Esophagus muscularis mucosa (tissue), 3 donors: ENCODE results near the gene ZNF407.

Source experiments
- POLR2A ChIP-seq: fragments of 450-650 bp; IDR thresholded peaks from one replicate; pipeline ENCODE4 v1.6.1; 2017; ENCODE audit warnings: antibody characterized with exemption, moderate library complexity, mild to moderate bottlenecking, low read depth
- TF ChIP-seq, protein P1 (sequence below), 3 experiments: fragments of 200-600 bp in 2 of 3; fragments of 450-650 bp in 1 of 3; sonication (generic) in 2 of 3; IDR thresholded peaks; one replicate each; pipeline ENCODE4 v1.5.1; 2017 to 2019; ENCODE audit warnings: antibody characterized with exemption in 3 of 3, mild to moderate bottlenecking in 2 of 3, moderate library complexity in 1 of 3

DNA sequence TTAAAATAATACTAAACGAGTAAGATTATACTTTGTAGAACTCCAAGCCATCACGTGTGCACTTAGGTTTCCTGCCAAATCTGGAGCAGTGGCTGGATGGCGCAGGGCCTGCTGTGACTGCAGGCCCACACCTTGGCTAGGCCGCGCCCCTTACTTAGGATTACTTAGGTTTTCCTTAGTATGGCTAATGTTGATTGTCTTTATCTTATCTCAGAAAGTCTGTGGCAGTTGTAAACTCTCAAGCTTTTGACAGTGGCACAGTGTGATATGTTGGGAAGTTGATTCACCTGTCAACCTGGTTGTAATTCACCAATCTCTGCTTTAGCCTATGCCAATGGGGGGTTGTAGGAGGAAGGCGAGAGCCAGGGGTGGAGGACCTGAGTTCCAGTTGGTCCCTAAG lies 208.4 kb downstream of the ZNF407 start:
- TF ChIP-seq POLR2A = no peak
- TF ChIP-seq, protein P1, sequence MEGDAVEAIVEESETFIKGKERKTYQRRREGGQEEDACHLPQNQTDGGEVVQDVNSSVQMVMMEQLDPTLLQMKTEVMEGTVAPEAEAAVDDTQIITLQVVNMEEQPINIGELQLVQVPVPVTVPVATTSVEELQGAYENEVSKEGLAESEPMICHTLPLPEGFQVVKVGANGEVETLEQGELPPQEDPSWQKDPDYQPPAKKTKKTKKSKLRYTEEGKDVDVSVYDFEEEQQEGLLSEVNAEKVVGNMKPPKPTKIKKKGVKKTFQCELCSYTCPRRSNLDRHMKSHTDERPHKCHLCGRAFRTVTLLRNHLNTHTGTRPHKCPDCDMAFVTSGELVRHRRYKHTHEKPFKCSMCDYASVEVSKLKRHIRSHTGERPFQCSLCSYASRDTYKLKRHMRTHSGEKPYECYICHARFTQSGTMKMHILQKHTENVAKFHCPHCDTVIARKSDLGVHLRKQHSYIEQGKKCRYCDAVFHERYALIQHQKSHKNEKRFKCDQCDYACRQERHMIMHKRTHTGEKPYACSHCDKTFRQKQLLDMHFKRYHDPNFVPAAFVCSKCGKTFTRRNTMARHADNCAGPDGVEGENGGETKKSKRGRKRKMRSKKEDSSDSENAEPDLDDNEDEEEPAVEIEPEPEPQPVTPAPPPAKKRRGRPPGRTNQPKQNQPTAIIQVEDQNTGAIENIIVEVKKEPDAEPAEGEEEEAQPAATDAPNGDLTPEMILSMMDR (IDR thresholded peaks at IDR 0.05) = no peak
